BE2C (cell line): ENCODE data around the gene MYO7A.

Experiments used
- DNase-seq: peaks from one replicate; pipeline ENCODE4 v3.0.0-alpha.2; 2020
- H3K27me3 ChIP-seq: fragments of 250-450 bp; sonication (Bioruptor Pico); 2 replicates; pipeline ENCODE4 v1.5.1; 2020; ENCODE audit warnings: mild to moderate bottlenecking
- H3K36me3 ChIP-seq: fragments of 250-450 bp; sonication (Bioruptor Pico); 2 replicates; pipeline ENCODE4 v1.5.1; 2020; ENCODE audit warnings: mild to moderate bottlenecking
- H3K4me1 ChIP-seq: fragments of 250-450 bp; sonication (Bioruptor Pico); 2 replicates; pipeline ENCODE4 v1.5.1; 2020
- H3K4me3 ChIP-seq: 2 replicates; pipeline ENCODE4 v1.5.1; 2011; ENCODE audit warnings: low read depth, low read length
- H3K9me3 ChIP-seq: fragments of 250-450 bp; sonication (Bioruptor Pico); 2 replicates; pipeline ENCODE4 v1.5.1; 2020
- TF ChIP-seq, protein P1 (sequence below): IDR thresholded peaks from 2 replicates; pipeline ENCODE4 v1.5.1; 2012; ENCODE audit warnings: mild to moderate bottlenecking, low read depth, low read length

MYO7A gene

DNA sequence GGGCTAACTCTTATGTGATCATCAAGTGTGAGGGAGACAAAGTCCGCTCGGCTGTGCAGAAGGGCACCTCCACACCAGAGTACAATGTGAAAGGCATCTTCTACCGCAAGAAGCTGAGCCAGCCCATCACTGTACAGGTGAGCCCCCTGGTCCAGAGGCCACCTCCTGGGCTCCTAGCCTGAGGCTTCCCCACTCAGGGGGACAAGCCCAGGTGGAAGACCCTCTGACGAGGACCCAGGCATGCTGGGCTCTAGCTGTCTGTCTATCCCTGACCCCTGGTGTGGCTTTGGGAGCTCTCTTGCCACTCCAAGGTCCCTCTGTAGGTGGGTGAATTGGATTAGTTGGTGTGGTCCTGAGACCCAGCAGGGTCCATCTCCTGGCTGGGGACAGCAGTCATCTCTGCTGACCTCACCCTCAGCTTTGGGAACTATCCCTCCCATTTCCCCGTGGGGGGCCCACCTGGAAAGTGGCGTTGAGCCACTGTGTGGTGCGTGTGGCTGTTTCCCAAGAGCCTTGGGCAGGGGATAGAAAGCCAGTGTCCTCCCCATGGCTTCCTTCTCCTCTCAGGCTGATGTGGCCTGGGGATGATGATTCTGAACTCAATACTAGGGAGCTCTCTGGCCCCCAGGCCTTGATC is 5.4 kb upstream of the MYO7A start:
- peaks cover 8% of the 10 kb centered on the region for H3K4me1 ChIP-seq
- TF ChIP-seq, protein P1, sequence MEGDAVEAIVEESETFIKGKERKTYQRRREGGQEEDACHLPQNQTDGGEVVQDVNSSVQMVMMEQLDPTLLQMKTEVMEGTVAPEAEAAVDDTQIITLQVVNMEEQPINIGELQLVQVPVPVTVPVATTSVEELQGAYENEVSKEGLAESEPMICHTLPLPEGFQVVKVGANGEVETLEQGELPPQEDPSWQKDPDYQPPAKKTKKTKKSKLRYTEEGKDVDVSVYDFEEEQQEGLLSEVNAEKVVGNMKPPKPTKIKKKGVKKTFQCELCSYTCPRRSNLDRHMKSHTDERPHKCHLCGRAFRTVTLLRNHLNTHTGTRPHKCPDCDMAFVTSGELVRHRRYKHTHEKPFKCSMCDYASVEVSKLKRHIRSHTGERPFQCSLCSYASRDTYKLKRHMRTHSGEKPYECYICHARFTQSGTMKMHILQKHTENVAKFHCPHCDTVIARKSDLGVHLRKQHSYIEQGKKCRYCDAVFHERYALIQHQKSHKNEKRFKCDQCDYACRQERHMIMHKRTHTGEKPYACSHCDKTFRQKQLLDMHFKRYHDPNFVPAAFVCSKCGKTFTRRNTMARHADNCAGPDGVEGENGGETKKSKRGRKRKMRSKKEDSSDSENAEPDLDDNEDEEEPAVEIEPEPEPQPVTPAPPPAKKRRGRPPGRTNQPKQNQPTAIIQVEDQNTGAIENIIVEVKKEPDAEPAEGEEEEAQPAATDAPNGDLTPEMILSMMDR: no peak
- H3K4me3 ChIP-seq: no peak overlapping the region
- no peaks in the 10 kb centered on the region for H3K36me3 ChIP-seq
- H3K27me3 ChIP-seq: no peaks in the 10 kb centered on the region
- no peak for DNase-seq
- no peaks in the 10 kb centered on the region for H3K9me3 ChIP-seq

DNA sequence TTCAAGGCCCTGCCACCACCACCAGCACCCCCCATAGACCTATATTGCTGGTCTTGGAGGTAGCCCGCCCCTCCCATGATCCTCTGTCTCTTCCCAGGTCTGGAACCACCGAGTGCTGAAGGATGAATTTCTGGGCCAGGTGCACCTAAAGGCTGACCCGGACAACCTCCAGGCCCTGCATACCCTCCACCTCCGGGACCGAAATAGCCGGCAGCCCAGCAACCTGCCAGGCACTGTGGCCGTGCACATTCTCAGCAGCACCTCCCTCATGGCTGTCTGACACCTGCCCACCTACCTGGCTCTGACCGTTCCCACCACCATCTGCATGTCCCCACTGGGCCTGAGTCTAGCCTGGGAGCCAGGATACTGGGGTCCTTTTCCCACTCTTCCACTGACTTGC is 4.5 kb upstream of the MYO7A start:
- Histone ChIP-seq H3K27me3 (no peaks in the 10 kb centered on the region), H3K36me3 (no peaks in the 10 kb centered on the region), H3K9me3 (no peaks in the 10 kb centered on the region), H3K4me3 (no peak overlapping the region), H3K4me1 (peaks cover 9% of the 10 kb centered on the region)
- TF ChIP-seq, protein P1: no peak
- DNase-seq: no peak

DNA sequence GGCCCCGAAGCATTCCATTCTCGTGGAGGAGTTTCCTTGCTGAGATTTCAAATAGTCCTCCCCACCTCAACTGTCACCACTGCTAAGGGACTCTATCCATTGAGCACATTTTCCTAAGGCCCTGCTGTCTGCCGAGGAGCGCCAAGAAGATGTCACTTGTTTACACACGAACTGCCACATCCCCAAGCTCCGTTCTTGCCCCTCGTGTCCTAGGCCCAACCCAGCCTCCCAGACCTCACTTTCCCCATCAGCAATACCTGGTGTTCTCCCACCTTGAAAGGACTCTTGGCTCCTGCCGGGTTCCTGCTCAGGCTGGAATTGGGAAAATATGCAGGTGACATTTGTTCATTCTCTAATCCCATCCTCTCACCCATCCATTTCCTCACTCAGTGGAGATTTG is 4.0 kb upstream of the MYO7A start:
- Histone ChIP-seq H3K4me3 (no peak overlapping the region), H3K4me1 (peaks cover 9% of the 10 kb centered on the region), H3K36me3 (no peaks in the 10 kb centered on the region), H3K27me3 (no peaks in the 10 kb centered on the region), H3K9me3 (no peaks in the 10 kb centered on the region)
- DNase-seq: no peak
- TF ChIP-seq, protein P1: no peak

DNA sequence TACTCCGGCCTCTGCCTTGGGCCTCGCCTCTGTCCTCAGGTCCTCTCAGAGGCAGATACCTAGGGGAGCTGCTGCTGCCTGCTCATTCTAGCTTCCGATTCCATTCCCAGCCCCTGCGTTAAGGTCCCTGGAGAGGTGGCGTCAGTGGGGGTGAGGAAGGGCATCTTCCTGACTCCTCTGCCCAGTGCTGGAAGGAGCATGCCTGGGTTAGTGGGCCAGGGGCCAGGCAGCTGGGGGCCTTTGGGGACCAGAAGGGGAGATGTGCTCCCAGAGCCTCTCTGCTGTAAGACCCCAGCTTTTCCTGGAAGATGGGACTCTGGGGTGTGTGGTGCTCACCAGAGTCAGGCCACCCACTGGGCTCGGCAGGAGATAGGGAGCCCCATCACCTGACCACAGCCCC is 3.6 kb upstream of the MYO7A start:
- TF ChIP-seq, protein P1: no peak
- Histone ChIP-seq H3K4me1 (peaks cover 9% of the 10 kb centered on the region), H3K4me3 (no peak overlapping the region), H3K9me3 (no peaks in the 10 kb centered on the region), H3K27me3 (no peaks in the 10 kb centered on the region), H3K36me3 (no peaks in the 10 kb centered on the region)
- no peak for DNase-seq

DNA sequence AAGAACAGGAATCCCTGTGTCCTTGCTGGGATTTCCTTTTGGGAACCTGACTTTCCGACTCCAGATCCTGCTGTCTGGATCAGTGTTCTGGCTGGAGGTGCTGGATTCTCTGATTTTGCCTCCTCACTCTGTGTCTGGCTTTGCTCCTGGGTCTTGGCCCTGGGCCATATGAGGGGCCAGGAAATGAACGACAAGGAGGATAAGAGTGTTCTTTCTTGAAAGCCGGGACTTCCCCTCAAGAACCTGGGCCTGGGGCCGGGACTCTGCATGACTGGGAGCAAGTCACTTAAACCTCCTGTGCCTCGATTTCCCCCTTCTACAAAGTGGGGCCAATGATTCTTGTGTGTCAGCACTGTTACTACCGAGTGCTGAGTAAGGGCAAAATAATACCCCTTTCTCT is 2.9 kb upstream of the MYO7A start:
- H3K4me1 ChIP-seq: peaks cover 9% of the 10 kb centered on the region
- H3K36me3 ChIP-seq: no peaks in the 10 kb centered on the region
- no peaks in the 10 kb centered on the region for H3K27me3 ChIP-seq
- DNase-seq: peak; percentile 63
- H3K9me3 ChIP-seq: no peaks in the 10 kb centered on the region
- TF ChIP-seq, protein P1: no peak
- H3K4me3 ChIP-seq: no peak overlapping the region

DNA sequence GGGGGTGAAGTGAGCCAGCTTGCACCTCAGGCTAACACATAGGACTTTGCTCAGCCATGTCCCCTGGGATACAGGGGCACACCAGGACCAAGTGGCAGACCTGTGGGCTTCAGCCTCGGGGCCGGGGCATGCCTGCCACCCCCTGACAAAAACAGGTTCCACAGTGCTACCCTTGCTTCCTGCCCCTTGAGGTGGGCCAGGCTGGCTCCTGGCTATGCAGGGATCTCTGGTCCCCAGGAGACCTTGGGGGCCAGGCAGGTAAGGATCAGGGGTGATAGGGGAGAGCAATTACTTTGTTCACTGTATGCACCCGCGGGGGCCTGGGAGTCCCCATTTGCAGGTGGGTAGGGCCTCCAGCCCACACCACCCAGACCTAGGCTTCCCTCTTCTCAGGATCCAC is 2.4 kb upstream of the MYO7A start:
- no peaks in the 10 kb centered on the region for H3K9me3 ChIP-seq
- TF ChIP-seq, protein P1: no peak
- no peak overlapping the region for H3K4me3 ChIP-seq
- no peaks in the 10 kb centered on the region for H3K36me3 ChIP-seq
- no peak for DNase-seq
- peaks cover 9% of the 10 kb centered on the region for H3K4me1 ChIP-seq
- H3K27me3 ChIP-seq: no peaks in the 10 kb centered on the region
